Breast epithelium (tissue), 4 donors: ENCODE results near the gene ZNF160. TPM values are rescaled to one million over a fixed set of nuclear protein-coding genes. Genes with fewer than 3 reads are reported as not detected.

Source experiments
- DNase-seq, 2 donors: peaks; one replicate each; pipeline ENCODE4 v3.0.0-alpha.2; 2019; ENCODE audit warnings: low spot score in 2 of 2
- H3K27ac ChIP-seq, 2 donors: fragments of 200-600 bp; sonication (generic) in 1 of 2; one replicate each; pipeline ENCODE4 v1.5.1; 2016 to 2019; ENCODE audit warnings: mild to moderate bottlenecking in 1 of 2
- H3K27me3 ChIP-seq, 2 donors: fragments of 200-600 bp; sonication (generic) in 1 of 2; one replicate each; pipeline versions ENCODE4 v1.5.1 to v1.6.0; 2017 to 2019; ENCODE audit warnings: control low read depth in 1 of 2, mild to moderate bottlenecking in 1 of 2
- H3K36me3 ChIP-seq: fragments of 200-600 bp; one replicate; pipeline ENCODE4 v1.5.1; 2019
- H3K4me1 ChIP-seq, 2 donors: fragments of 200-600 bp; sonication (generic); one replicate each; pipeline ENCODE4 v1.5.1; 2016 to 2019; ENCODE audit warnings: control low read depth in 1 of 2
- H3K4me3 ChIP-seq, 3 donors: fragments of 200-600 bp; sonication (generic); 1 replicate in 2 of 3; 2 replicates in 1 of 3; pipeline ENCODE4 v1.5.1; 2016 to 2019; ENCODE audit warnings: mild to moderate bottlenecking in 3 of 3, moderate library complexity in 2 of 3
- H3K9me3 ChIP-seq, 2 donors: fragments of 200-600 bp; sonication (generic) in 1 of 2; one replicate each; pipeline ENCODE4 v1.5.1; 2016 to 2019; ENCODE audit warnings: control low read depth in 1 of 2
- CTCF ChIP-seq, 3 donors: fragments of 450-650 bp; IDR thresholded peaks; one replicate each; pipeline ENCODE4 v1.5.1; 2016 to 2017; ENCODE audit warnings: antibody characterized with exemption in 3 of 3, mild to moderate bottlenecking in 3 of 3, moderate library complexity in 3 of 3
- POLR2A ChIP-seq: fragments of 450-650 bp; IDR thresholded peaks from one replicate; pipeline ENCODE4 v1.6.1; 2016; ENCODE audit warnings: antibody characterized with exemption, mild to moderate bottlenecking, moderate library complexity
- POLR2AphosphoS5 ChIP-seq, 3 donors: sonication (generic); formaldehyde crosslinking; IDR thresholded peaks; one replicate each; pipeline ENCODE4 v1.6.1; 2017; ENCODE audit warnings: antibody characterized with exemption in 3 of 3
- intact Hi-C: fragments of 100-400 bp; cut with DNase I; formaldehyde crosslinking; loops from one replicate; pipeline ENCODE4 v1.15.1; 2023; ENCODE audit warnings: low total_unique reads
- total RNA-seq, 3 donors: library from RNA; depleted of rRNA; stranded (reverse); fragments of >200 nt; gene quantifications; one replicate each; pipeline ENCODE4 v1.1.0, GENCODE V29; 2016

ZNF160 gene
- total RNA-seq, 3 donors from 2014 or later = 34.9 to 87.2 (median 52.8) TPM

- no peaks in the 10 kb centered on the region for H3K9me3 ChIP-seq
- DNase-seq = no peak
- H3K27ac ChIP-seq = no peak overlapping the region
- TF ChIP-seq POLR2A = no peak
- TF ChIP-seq POLR2AphosphoS5 (IDR thresholded peaks at IDR 0.05) = no peak
- no peak for TF ChIP-seq CTCF (IDR thresholded peaks at IDR 0.05)
- no peaks in the 10 kb centered on the region for H3K36me3 ChIP-seq
- no peaks in the 10 kb centered on the region for H3K27me3 ChIP-seq
- no peaks in the 10 kb centered on the region for H3K4me1 ChIP-seq
- intact Hi-C loops = no loop called here
- H3K4me3 ChIP-seq = no peak overlapping the region
Observed at GRCh38 chr19:53091413-53092254, 11.6 kb downstream of the ZNF160 start.

- TF ChIP-seq POLR2A (no peak), POLR2AphosphoS5 (IDR thresholded peaks at IDR 0.05) (no peak), CTCF (IDR thresholded peaks at IDR 0.05) (no peak)
- Histone ChIP-seq H3K27ac (peak overlapping the region; percentile 33 to 38), H3K9me3 (peaks cover 0 to 5% of the 10 kb centered on the region in 2 donors), H3K36me3 (no peaks in the 10 kb centered on the region), H3K27me3 (no peaks in the 10 kb centered on the region), H3K4me1 (no peaks in the 10 kb centered on the region), H3K4me3 (no peak overlapping the region)
- DNase-seq = no peak
- intact Hi-C loops = no loop called here
Observed at GRCh38 chr19:53088091-53088490, 15.1 kb downstream of the ZNF160 start.

- H3K4me1 ChIP-seq = no peaks in the 10 kb centered on the region
- intact Hi-C loops = no loop called here
- no peaks in the 10 kb centered on the region for H3K27me3 ChIP-seq
- DNase-seq = peak in 1 of 2 donors; percentile 37
- no peak overlapping the region for H3K4me3 ChIP-seq
- TF ChIP-seq POLR2AphosphoS5 (IDR thresholded peaks at IDR 0.05) (peak in 1 of 3 donors; percentile 20), POLR2A (no peak)
- peak overlapping the region; percentile 29 to 34 for H3K27ac ChIP-seq
- H3K36me3 ChIP-seq = no peaks in the 10 kb centered on the region
- peaks cover 7 to 14% of the 10 kb centered on the region in 2 donors for H3K9me3 ChIP-seq
Observed at GRCh38 chr19:53086949-53087348, 16.3 kb downstream of the ZNF160 start.

GRCh38 chr19:53085496-53085895 lies 17.7 kb downstream of the ZNF160 start:
- TF ChIP-seq POLR2AphosphoS5 (IDR thresholded peaks at IDR 0.05) = no peak
- TF ChIP-seq CTCF (IDR thresholded peaks at IDR 0.05) = no peak
- no peak for TF ChIP-seq POLR2A
- peaks cover 18 to 19% of the 10 kb centered on the region in 2 donors for H3K9me3 ChIP-seq
- intact Hi-C loops = no loop called here
- H3K36me3 ChIP-seq = no peaks in the 10 kb centered on the region
- H3K4me1 ChIP-seq = no peaks in the 10 kb centered on the region
- H3K4me3 ChIP-seq = no peak overlapping the region
- H3K27me3 ChIP-seq = no peaks in the 10 kb centered on the region
- no peak overlapping the region for H3K27ac ChIP-seq
- no peak for DNase-seq

- Histone ChIP-seq H3K36me3 (no peaks in the 10 kb centered on the region), H3K27me3 (no peaks in the 10 kb centered on the region), H3K27ac (no peak overlapping the region), H3K4me1 (no peaks in the 10 kb centered on the region), H3K9me3 (peaks cover 18 to 29% of the 10 kb centered on the region in 2 donors), H3K4me3 (no peak overlapping the region)
- TF ChIP-seq POLR2AphosphoS5 (IDR thresholded peaks at IDR 0.05) = no peak
- no peak for TF ChIP-seq POLR2A
- TF ChIP-seq CTCF (IDR thresholded peaks at IDR 0.05) = no peak
- no peak for DNase-seq
- intact Hi-C loops = no loop called here
Observed at GRCh38 chr19:53082929-53083328, 20.3 kb downstream of the ZNF160 start.
